HG02798 (cell line): ENCODE measurements around the gene ROM1.
"Not testable (repeated sequence)": the region's sequence is repeated elsewhere in the genome, so short reads cannot be mapped to it uniquely, and the experiment has no call there.

Experiments
- ATAC-seq: cut with Tn5 transposase; IDR thresholded peaks from one replicate; pipeline ENCODE4 v1.9.1; 2021; ENCODE audit warnings: mild to moderate bottlenecking; ENCODE audit not compliant: unreplicated experiment, poor library complexity

Gene ROM1

GRCh38 chr11:62585356-62585755, 27.7 kb upstream of the ROM1 start:
- not testable (repeated sequence) for ATAC-seq

GRCh38 chr11:62588966-62589637, 24.0 kb upstream of the ROM1 start:
- no peak for ATAC-seq

GRCh38 chr11:62591448-62592145, 21.5 kb upstream of the ROM1 start, which contains the start of gene TUT1:
Gene TUT1 (minus strand): TSS chr11:62591523. CDS start chr11:62591485, 38 bp downstream.
- ATAC-seq, result peak; percentile 92

GRCh38 chr11:62592146-62592815, 20.8 kb upstream of the ROM1 start:
- no peak for ATAC-seq

- no peak for ATAC-seq
Observed at GRCh38 chr11:62592989-62593421, 20.1 kb upstream of the ROM1 start.

- ATAC-seq, result no peak
Observed at GRCh38 chr11:62593434-62594044, 19.5 kb upstream of the ROM1 start.

- ATAC-seq, result no peak
Observed at GRCh38 chr11:62595124-62595523, 17.9 kb upstream of the ROM1 start.

GRCh38 chr11:62599069-62599696, 13.9 kb upstream of the ROM1 start:
- ATAC-seq, result peak; percentile 61

GRCh38 chr11:62599901-62600300, 13.2 kb upstream of the ROM1 start:
- no peak for ATAC-seq

GRCh38 chr11:62600367-62601121, 12.5 kb upstream of the ROM1 start:
- ATAC-seq, result no peak

GRCh38 chr11:62601122-62601371, 12.0 kb upstream of the ROM1 start:
- no peak for ATAC-seq

- peak; percentile 80 for ATAC-seq
Observed at GRCh38 chr11:62601372-62602140, 11.5 kb upstream of the ROM1 start, which contains the start of gene MTA2. Gene MTA2 (minus strand): TSS chr11:62601865. CDS start chr11:62601450, 415 bp downstream.

- peak; percentile 1 for ATAC-seq
Observed at GRCh38 chr11:62602141-62603071, 10.7 kb upstream of the ROM1 start.

- no peak for ATAC-seq
Observed at GRCh38 chr11:62603072-62603408, 10.0 kb upstream of the ROM1 start.

- ATAC-seq, result no peak
Observed at GRCh38 chr11:62603776-62604299, 9.2 kb upstream of the ROM1 start.

- ATAC-seq, result no peak
Observed at GRCh38 chr11:62604460-62605120, 8.5 kb upstream of the ROM1 start.

GRCh38 chr11:62605467-62605866, 7.6 kb upstream of the ROM1 start:
- no peak for ATAC-seq
